GM10248 (cell line): ENCODE results near the gene NDE1.

Experiments used
- CTCF ChIA-PET: fragments of 300-600 bp; sonication (Branson Sonifier 250); formaldehyde crosslinking; extraction: SDS; loops from one replicate; lab custom pipeline; 2021; ENCODE audit warnings: antibody characterized with exemption; lab: Yijun Ruan, JAX
- POLR2A ChIA-PET: fragments of 350-650 bp; sonication (Branson Sonifier 250); formaldehyde crosslinking; extraction: SDS; loops from one replicate; lab custom pipeline; 2020; ENCODE audit warnings: antibody characterized with exemption; lab: Yijun Ruan, JAX
- DNase-seq: peaks from one replicate; pipeline ENCODE4 v3.0.0; 2012; ENCODE audit errors: extremely low spot score
- CTCF ChIP-seq: IDR thresholded peaks from 2 replicates; pipeline ENCODE4 v1.5.1; 2012; ENCODE audit warnings: mild to moderate bottlenecking, low read depth; ENCODE audit errors: extremely low read depth, missing control alignments, control extremely low read depth

NDE1 gene

GRCh38 chr16:15639061-15639568, 10.9 kb upstream of the NDE1 start:
- CTCF ChIA-PET, result interaction anchor here (1.3 kb wide), 1 partner anchor 13 kb away, joined by 3 read pairs; no protein-coding TSS in a partner anchor
- POLR2A ChIA-PET, result no interaction called here
- no peak for TF ChIP-seq CTCF
- peak; percentile 29 for DNase-seq

GRCh38 chr16:15640966-15641365, 9.1 kb upstream of the NDE1 start:
- no peak for TF ChIP-seq CTCF
- CTCF ChIA-PET, result no interaction called here
- POLR2A ChIA-PET, result no interaction called here
- DNase-seq, result no peak

GRCh38 chr16:15641753-15642556, 8.1 kb upstream of the NDE1 start:
- CTCF ChIA-PET, result interaction anchor here (1.0 to 3.3 kb wide), 9 partner anchors 8 to 64 kb away, joined by 3 to 21 read pairs (median 4); no protein-coding TSS in a partner anchor
- POLR2A ChIA-PET, result no interaction called here
- no peak for TF ChIP-seq CTCF

GRCh38 chr16:15642557-15643047, 7.4 kb upstream of the NDE1 start:
- ChIA-PET CTCF (interaction anchor here (1.0 to 3.3 kb wide), 11 partner anchors 9 to 64 kb away, joined by 3 to 21 read pairs (median 4); no protein-coding TSS in a partner anchor), POLR2A (interaction anchor here (0.7 kb wide), 2 partner anchors 20 to 27 kb away, joined by 3 to 4 read pairs; no protein-coding TSS in a partner anchor)
- peak; percentile 69 for DNase-seq
- peak; percentile 47 for TF ChIP-seq CTCF

More at GRCh38 chr16:15641753-15642556, 8.1 kb upstream of the NDE1 start:
- DNase-seq, result no peak

GRCh38 chr16:15643048-15643945, 6.7 kb upstream of the NDE1 start, which contains the start of gene MARF1:
Gene MARF1 (minus strand): TSS chr16:15643154. CDS start chr16:15639233, 3,921 bp downstream.
- CTCF ChIA-PET, result interaction anchor here (1.2 to 3.3 kb wide), 8 partner anchors 10 to 63 kb away, joined by 3 to 21 read pairs (median 4); no protein-coding TSS in a partner anchor
- no peak for TF ChIP-seq CTCF
- DNase-seq, result peak; percentile 90
- POLR2A ChIA-PET, result interaction anchor here (0.7 kb wide), 2 partner anchors 20 to 26 kb away, joined by 3 to 4 read pairs; no protein-coding TSS in a partner anchor
